NCI-H748 (cell line): ENCODE data around the gene MRPS14.
"Not testable (repeated sequence)": the region's sequence is repeated elsewhere in the genome, so short reads cannot be mapped to it uniquely, and the experiment has no call there.

ENCODE experiments used
- DNase-seq: peaks from one replicate; lab custom pipeline; 2025; ENCODE audit not compliant: unreplicated experiment; lab: John Stamatoyannopoulos, UW

MRPS14 gene

DNA sequence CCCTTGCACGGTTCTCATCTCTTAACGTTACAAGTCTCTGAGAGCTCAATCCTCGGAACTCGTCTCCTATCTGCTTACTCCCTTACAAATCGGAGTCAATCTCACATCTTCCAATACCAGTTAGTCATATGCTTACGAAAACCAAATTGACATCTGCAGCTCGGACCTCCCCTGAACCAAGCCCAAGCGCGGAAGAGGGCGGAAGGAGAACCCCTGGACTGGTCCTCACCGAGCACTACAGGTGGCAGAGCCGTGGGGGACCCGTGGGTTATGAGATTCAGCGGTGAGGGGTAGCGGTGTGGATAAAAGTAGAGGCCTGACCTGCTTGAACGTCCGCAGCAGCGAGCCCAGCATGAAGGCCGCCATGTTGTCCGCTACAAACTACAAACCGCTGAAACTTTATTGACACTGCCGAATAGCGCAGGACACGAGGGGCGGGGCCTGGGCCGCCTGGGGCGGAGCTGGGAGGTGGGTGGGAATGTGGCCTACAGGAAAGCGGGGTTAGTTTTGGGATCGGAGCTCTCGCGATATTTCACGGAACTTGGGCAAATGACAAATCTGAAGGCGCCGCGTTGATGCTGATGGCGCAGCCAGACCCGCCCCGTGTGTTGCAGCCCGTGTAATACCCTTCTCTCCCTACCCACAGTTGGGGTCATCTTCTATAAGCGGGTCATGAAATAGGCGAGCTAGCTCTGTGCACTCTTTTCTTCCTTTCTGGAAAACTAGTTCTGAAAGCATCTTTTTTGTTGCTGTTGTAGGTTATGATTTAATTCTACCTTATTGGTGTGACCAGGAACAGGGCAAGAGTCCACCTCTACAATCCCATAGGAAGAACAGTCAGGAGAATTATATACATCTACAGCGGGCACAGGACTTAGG, at the start of gene MRPS14:
MRPS14 (minus strand) TSS at position 383 of the 879 bp plus-strand sequence; CDS start at position 366, 17 bp downstream.
- DNase-seq: peak; percentile 96

DNA sequence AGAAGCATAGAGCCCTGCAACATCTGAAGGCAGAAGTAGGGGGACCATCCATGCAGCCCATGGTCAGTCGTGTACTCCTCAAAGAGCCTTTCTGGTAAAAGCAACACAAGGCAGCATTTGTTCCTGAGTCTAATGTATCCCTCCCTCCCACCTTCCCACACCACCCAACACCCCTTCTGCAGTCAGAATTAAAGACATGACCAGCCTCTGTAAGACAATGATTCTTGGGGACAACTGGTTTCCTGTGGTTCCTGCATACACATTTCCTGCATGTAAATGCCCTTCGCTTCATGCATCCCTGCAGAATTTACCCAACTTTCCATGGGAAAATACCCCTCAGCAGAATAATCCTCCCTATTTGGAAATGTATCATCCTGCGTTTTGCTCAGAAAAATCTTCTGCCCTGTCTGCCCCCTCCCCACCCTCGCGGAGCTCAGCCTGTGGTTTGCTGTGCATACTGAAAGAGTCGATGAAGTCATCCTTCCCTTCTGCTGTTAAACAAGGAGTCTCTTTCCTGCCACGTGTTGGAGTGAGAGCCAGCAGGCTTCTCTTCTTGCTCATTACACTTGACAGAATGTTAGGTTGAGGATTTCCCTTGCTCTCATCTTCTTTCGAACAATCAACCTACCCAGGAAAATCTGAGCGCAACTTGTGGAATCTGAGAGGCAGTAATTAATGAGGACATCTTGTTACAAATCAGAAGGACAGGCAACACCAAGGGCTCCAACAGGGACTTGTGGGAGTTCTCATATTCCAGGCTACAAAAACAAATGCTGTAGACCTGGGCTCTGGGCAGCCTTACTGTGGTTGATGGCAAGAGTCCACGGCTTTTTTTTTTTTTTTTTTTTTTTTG, 49.1 kb upstream of the MRPS14 start:
- peak; percentile 7 for DNase-seq

DNA sequence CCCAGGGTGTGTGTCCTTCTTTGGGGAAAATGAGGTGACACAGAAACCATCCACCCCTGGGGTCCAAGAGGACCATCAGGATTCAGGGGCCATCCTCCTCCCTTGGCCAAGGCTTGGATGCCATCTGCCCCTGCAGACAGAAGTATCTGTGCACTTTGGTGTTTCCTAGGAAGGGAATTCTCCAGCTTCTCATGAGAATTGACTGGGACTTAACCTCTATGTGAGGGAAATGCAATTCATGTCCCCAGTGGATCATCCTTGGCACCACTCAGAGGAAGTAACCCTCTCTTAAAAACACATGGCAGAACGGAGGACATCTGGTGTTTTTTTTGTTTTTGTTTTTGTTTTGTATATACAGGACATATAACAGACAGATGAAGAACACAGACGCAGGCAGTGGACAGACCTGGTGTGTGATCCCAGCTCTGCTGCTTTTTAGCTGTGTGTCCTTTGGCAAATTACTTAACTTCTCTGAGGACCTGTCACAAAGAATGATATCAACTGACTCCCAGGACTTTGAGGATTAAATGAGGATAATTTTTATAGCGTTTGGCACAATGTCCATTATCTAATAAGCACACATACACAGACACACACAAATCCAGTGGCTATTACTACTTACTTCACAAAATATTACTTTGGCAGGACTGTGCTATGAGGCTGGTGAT, 48.2 kb upstream of the MRPS14 start:
- DNase-seq: no peak

DNA sequence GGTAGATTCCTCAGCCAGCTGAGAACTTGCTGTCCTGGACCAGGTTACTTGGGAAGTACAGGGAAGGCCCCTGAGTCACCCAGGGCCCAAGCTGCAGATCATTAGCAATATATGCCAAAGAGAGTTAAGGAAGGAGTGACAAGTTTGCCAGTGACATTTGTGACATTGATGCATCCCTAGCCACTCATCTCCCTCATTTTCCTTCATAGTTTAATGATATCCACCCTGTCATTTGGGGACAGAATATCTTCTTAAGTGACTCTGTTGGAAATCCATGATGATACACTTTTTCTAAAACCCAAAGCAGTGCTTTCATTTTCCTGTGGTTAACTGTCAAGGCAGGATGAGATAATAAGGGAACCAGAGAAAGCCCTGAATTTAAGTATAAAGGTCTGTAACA, 47.6 kb upstream of the MRPS14 start:
- DNase-seq: no peak

DNA sequence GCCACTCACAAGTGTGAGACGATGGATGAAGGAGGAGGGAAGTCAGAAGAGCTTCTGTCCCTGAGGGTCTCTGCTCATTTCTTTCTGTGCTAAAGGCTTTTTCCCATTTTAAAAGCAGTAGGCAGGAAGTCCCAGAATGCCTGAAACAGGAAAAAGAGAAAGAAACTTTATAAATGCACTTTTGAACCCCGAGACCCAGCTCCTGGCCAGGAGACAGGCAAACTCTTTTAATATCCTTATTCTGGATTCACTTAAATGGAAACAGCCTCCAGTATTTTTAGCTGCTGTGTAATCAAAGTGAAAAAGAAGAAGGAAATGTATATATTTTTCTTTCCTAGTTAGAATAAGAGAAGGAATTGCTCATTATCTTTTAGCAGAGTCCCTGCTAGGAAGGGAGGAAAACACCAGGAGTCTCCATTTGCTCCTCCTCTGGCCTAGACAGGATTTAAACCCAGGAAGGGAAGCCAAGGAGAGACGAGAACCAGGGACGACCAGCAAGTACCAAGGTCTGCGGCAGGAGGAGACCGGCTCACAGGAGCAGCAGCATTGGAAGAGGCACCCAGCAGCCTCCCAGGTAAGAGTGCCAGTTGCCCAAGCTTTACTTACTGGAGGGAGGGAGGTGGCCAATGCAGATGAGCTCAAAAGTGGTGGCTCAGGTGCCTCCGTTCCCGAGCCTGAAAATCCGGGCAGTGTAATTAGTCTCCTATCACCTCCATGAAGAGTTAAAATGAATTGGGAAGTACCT, 44.3 kb upstream of the MRPS14 start, which contains the start of gene TNN:
TNN (plus strand) TSS at position 472 of the 745 bp plus-strand sequence. CDS start 9,586 bp downstream, outside the sequence.
- no peak for DNase-seq

DNA sequence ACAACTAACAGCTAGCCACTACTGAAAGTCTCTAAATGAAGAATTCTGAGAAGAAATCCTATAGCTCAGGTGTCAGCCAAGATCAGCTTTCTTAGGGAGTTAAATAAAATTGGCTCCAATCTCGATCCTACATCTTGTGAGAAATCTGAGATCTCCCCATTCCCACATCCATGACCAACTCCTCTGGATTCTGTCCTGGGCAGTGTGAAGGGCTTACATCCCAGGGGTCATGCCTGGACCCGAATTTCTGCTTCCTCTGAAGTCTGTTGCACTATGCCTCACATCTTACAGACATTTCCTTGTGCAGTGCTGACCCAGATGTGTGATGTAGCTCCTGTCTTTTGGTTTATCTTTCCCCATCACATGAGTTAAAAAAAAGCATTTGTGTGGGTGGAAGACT, 39.6 kb upstream of the MRPS14 start:
- no peak for DNase-seq

DNA sequence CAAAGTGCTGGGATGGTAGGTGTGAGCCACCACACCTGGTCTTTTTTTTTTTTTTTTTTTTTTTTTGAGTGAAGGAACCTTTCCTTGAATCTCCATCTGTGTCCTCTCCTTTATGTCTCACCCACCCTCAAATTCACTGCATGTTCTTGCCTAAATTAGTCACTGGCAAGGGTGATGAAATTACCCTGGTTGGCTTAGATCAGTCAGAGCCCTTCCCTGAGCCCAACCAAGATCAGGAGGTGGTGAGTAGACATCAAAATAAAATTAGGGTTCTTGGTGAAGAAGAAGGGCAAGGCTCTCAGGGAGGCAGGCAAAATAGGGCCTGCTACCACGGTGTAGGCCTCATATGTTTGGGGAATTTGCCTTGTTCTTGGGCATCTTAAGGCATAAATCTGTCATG, 39.1 kb upstream of the MRPS14 start:
- no peak for DNase-seq

DNA sequence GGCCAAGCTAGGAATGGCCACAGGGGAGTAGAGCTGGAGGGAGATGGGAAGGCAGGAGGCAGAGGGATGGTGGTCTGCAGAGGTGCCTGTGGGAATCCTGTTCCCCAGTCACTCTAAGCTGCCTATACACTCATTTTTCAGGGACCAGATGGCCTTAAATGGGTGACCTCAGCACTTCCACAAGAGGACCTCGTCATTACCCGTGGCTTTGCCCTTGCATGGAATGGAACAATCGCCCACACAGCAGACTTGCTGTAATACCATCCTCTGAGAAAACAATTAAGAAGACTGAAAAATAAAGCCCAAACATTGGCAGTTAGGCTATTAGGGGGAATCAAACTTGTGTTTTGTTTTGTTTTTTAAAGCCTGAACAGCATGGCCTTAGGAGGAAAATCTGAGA, 31.5 kb upstream of the MRPS14 start:
- DNase-seq: no peak

DNA sequence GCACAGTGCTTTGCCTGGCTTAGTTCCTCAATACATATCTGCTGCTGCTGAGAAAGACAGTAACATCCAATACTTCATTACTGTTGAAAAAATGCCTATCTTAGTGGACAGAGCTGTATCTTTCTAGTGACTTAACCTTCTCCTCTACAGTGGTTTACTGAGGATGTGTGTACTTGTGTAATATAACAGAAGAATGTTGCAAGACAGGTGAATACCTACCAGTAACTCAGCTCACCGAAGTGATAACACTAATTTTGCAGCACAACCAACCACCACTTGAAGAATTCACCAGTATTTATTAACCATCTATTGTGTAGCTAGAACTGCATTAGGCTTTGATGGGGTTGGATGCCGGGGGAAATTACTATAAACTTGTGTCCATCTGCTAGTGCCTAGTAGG, 27.8 kb upstream of the MRPS14 start:
- DNase-seq: no peak

DNA sequence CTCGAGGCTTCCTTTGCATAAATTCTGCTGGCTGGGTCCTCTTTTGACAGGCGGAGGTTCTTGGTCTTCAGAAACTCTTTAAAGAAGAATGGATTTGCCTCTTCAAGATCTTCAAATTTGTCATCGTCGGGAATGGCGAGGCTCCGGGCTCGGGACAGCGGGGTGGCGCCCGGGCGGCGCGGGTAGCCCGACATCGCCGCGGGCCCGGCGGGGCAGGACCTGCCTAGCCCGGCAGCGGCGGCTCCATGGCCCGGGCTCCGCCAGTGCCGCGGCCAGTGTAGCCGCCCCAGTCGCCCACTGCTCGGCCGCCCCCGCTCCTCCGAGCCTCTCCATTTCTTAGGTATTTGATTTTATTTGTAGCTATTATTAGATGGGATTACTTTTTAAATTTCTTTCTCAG, 22.3 kb upstream of the MRPS14 start:
- no peak for DNase-seq

DNA sequence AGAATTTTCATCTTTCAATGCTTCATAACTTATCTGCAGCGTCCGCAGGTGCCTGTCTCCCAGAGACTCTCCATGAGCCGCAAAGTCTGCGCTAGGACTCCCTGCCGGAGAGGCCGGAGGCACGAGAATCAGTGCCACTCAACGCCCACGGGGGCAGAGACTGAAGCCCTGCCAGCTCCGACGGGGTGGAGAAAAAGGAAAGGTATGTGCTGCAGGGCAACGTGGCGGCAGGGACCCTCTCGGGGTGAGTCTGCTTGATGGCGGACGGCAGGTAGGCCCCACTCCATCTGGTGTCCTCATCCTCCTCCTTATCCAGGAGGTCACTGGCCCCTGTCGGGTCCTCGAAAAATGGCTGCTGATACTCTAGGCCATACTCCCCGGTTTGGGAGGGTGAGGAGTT, 21.9 kb upstream of the MRPS14 start:
- DNase-seq: no peak

DNA sequence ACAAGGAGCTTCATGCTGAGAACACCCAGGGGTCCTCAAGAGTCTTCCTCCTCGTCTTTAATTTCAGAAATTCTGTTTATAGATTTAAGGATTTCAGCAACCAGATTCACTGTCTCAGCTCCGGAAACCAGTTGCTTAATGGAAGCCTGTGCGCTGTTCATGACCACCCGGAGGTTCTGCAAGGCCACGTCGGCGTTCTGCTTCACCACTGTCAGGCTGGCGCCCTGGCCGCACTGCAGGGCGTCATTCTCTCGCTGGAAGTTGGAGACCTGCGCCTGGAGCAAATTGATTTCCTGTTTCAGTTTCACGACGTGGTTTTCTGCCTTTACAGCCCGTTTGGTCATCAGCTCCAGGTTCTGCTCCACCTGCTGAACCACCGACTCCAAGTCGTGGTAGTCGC, 21.4 kb upstream of the MRPS14 start:
- DNase-seq: not testable (repeated sequence)

DNA sequence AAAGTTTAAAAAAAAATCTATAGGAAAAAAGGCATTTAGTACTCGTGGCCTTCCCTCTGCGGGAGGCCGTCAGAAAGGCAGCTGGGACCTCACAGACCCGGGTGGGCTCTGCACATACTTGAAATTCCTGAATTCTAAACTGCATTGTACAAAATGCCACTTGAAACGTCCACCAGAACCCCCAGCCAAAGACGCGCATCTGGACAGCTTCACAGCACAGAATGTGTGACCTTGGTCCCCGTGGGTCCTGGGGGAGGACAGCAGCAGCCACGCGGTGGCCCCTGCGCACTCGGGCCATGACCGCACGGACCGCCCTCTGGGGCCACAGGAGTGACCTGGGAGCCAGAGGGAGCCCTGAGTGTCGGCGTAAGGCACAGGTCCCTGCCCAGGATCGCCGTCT, 20.6 kb upstream of the MRPS14 start:
- DNase-seq: no peak

DNA sequence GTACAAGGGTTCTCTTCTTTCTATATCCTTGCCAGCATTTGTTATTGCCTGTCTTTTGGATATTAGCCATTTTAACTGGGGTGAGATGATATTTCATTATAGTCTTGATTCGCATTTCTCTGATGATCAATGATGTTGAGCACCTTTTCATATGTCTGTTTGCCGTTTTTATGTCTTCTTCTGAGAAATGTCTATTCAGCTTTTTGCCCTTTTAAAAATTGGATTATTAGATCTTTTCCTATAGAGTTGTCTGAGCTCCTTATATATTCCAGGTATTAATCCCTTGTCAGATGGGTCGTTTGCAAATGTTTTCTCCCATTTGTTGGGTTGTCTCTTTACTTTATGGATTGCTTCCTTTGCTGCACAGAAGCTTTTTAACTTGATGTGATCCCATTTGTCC, 19.4 kb upstream of the MRPS14 start:
- no peak for DNase-seq

DNA sequence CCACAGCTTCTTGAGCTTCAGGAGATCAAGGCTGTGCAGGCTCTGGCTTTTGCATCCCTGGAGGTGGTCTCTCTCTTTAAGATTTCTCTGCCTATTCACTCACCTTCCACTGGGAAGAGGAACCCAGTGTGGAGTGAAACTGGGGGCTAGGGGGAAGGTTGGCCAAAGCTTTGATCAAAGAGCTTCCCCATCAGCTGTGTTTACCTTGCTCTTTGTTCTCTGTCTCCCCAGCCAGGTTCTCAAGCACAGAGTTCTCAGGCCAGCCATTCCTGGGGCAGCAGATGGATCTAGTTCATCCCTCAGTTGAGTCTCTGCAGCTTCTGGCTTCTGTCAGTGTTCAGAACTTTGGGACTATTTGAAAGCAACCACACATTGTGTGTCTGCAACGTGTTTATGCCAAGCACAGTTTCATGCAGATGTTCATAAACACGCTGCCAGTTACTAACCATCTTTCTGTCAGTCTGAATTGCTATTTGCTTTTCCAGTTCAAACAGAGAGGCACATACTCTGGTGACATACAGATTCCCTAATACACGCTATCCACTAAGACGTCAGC, 17.2 kb upstream of the MRPS14 start:
- no peak for DNase-seq

DNA sequence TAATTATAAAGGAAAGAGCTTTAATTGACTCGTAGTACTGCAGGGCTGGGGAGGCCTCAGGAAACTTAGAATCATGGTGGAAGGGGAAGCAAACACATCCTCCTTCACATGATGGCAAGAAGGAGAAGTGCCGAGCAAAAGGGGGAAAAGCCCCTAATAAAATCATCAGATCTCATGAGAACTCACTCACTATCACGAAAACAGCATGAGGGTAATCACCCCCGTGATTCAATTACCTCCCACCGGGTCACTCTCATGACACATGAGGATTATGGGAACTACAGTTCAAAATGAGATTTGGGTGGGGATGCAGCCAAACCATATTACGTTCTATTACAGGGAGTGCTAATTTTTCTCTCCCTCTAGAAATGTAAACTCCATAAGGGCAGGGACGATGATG, 14.2 kb upstream of the MRPS14 start:
- no peak for DNase-seq

DNA sequence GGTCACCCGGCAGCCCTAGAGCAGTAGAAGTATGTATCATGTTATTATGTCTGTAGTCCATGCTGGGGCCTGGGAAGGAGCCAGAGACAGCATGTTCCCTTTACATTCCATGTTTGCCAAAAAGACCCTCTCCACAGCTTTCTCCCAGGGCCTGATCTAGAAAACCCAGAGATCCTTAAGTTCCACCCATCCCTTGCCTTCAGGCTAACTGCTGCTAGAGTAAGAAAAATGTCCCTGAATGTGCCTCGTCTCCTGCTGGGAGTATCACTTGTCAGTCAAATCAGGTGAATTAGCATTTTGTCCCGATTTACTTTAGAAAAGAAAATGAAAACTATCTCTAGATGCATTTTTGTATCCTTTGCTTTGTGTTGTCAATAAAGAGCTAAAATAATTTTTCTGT, 13.3 kb upstream of the MRPS14 start:
- DNase-seq: no peak

DNA sequence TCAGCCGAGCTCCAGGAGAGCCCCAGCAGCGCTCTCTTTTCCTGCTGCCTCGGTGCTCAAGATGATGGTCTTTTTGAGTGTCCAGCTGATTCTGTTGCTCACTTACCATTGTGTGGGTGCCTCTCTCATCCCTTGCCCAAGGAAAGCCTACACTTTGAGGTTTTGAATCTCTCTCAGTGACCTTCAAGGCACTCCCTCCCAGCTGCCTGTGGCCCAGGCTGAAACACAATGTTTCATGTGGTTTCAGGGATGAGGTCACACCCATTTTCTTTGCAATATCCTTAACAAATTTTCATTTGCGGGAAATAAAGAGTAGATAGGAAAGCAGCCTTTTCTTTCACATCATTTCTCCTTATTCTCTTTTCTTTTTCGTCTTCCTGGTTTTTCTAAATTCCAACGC, 12.6 kb upstream of the MRPS14 start:
- DNase-seq: no peak

DNA sequence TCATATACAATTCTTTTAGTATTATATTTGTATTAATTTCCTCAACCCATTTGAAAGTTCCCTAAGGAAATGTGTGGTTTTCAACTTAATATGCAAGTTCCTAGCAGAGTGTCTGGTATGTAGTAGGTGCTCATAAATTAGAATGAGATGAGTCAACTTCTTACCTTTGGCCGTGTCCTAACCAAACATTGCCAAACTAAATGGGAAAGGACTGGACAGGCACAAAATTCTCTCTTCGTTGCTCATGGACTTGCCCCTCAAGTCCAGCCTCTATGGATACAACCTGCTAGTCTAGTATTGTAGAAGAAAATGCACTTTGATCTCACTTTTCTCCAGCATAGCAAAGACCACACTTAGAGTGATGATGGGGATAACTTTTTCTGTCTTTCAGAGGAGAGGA, 11.6 kb upstream of the MRPS14 start:
- no peak for DNase-seq

DNA sequence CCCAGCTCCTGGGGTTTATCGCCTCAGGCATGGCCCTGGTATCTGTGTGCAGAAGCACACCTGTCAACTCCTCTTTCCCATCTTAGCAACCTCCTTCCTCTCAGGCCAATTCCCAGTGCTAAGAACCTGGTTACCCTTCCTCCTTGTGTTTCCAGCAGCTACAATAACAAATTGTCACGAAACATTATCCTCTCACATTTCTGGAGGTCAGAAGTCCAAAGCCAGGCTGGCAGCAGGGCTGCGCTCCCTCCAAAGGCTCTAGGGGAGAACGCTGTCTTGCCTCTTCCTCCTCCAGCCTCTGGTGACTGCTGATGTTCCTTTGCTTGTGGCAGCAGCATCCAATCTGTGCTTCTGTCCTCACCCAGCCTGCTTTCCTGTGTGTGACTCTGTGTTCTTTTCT, 10.7 kb upstream of the MRPS14 start:
- no peak for DNase-seq
